ENCODE measurements around the gene TTLL3.
"Not testable (repeated sequence)": the region's sequence is repeated elsewhere in the genome, so short reads cannot be mapped to it uniquely, and the experiment has no call there.

Gene TTLL3

DNA sequence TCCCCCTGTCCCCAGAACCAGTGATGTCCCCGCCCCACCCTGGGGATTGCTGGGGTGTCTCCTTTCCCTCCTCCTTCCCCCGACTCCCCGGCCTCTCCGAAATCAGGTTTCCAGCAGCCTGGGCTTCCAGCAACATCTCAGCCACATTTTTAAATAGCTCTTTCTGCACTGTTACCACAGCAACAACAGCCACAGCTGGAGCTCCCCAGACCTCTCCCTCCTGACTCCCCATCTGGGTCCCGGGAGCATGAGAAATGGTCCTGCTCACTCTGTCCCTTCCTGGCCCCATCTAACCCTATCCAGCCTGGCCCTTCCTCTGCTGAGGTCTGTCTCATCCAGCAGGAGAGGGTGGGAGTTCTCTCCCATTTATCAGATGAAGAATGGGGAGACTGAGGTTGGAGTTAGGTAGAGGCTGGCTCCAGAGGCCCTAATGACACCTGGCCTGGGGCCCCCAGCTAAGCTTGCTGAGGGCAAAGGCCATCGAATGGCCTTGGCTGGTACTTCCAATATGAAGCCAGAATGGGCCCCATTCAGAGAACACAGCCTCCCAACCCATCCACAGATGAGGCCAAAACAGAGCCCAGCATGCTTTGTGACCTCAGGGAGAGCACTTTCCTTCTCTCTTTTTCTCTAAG is 41.8 kb upstream of the TTLL3 start:
- CTCF ChIA-PET, result interaction anchor here (0.6 kb wide), 1 partner anchor 18 kb away, joined by 3 read pairs; no protein-coding TSS in a partner anchor
- POLR2A ChIA-PET, result no interaction called here

GRCh38 chr3:9769012-9769411 is 41.0 kb upstream of the TTLL3 start:
- no peak for TF ChIP-seq CTCF (IDR thresholded peaks at IDR 0.05; ENCODE audit: insufficient read depth, low read length, missing control alignments)
- ChIA-PET CTCF (interaction anchor here (0.6 kb wide), 1 partner anchor 18 kb away, joined by 3 read pairs; no protein-coding TSS in a partner anchor), POLR2A (interaction anchor here (1.1 kb wide), 1 partner anchor 19 kb away, joined by 8 read pairs; the partner anchor contains the start of gene OGG1)
- DNase-seq (ENCODE audit: low read depth, low spot score), result no peak
- H3K4me3 ChIP-seq (ENCODE audit: low read depth, low read length), result peak overlapping the region; percentile 66

More for the DNA sequence above, 41.8 kb upstream of the TTLL3 start:
- DNase-seq (ENCODE audit: low read depth, low spot score), result no peak
- peak overlapping the region; percentile 66; the same call in 1 of the 2 replicates for H3K4me3 ChIP-seq (ENCODE audit: low read depth, low read length)
- no peak for TF ChIP-seq CTCF (IDR thresholded peaks at IDR 0.05; ENCODE audit: insufficient read depth, low read length, missing control alignments)

- no peak for TF ChIP-seq CTCF (IDR thresholded peaks at IDR 0.05; ENCODE audit: insufficient read depth, low read length, missing control alignments)
- no peak for DNase-seq (ENCODE audit: low read depth, low spot score)
- POLR2A ChIA-PET, result interaction anchor here (0.8 to 1.4 kb wide), 4 partner anchors 10 to 20 kb away, joined by 3 to 8 read pairs (median 4); partner anchors contain the start of gene OGG1
- H3K4me3 ChIP-seq (ENCODE audit: low read depth, low read length), result peak within 1 kb of the TSS; percentile 66
- CTCF ChIA-PET, result no interaction called here
Observed at GRCh38 chr3:9769426-9770275, 40.4 kb upstream of the TTLL3 start, which contains the start of gene CAMK1. CAMK1 (minus strand) TSS chr3:9769947; CDS start chr3:9767749, 2,198 bp downstream.

DNA sequence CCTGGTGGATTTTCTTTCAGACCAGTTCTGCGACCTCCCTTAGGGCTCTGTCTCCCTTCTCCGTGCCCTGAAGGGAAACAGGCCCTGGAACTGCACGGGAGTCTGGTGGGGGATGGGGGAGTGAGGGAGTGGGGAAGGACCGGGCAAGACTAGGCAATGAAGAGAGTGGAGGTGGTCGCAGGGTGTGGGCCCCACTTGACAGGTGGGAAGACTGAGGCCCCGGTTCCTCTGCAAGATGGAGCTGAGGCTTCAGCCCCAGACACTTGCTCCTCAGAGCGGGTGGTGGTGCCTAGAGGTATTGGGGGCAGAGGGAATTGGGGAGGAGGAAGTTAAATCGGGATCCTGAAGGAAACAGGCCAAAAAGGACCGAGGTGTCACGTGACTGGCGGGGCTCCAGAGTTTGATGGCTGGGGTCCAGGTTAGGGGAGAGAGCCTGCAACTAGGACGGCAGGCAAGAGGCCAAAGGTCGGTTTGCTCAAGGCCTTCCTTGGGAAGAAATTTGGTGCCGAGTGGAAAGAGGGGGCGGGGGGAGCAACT is 39.7 kb upstream of the TTLL3 start:
- DNase-seq (ENCODE audit: low read depth, low spot score), result no peak
- no peak for TF ChIP-seq CTCF (IDR thresholded peaks at IDR 0.05; ENCODE audit: insufficient read depth, low read length, missing control alignments)
- H3K4me3 ChIP-seq (ENCODE audit: low read depth, low read length), result peak overlapping the region; percentile 66
- ChIA-PET CTCF (interaction anchor here (1.0 kb wide), 1 partner anchor 37 kb away, joined by 3 read pairs; no protein-coding TSS in a partner anchor), POLR2A (interaction anchor here (0.8 to 1.4 kb wide), 4 partner anchors 11 to 21 kb away, joined by 3 to 8 read pairs (median 4); partner anchors contain the start of gene OGG1)

DNA sequence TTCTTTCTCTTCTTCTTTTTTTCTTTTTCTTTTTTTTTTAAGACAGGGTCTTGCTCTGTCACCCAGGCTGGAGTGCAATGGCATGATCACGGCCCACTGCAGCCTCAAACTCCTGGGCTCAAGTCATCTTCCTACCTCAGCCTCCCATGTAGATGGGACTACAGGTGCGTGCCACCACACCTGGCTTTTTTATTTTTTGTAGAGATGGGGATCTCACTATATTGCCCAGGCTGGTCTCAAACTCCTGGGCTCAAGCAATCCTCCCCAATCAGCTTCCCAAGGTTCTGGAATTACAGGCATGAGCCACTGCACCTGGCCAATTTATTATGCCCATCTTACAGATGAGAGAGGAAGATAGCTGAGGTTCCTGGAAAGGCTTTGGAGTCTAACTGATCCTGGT is 39.1 kb upstream of the TTLL3 start:
- DNase-seq (ENCODE audit: low read depth, low spot score); H3K4me3 ChIP-seq (ENCODE audit: low read depth, low read length): not testable (repeated sequence)
- ChIA-PET POLR2A (interaction anchor here (1.4 kb wide), 1 partner anchor 11 kb away, joined by 3 read pairs; no protein-coding TSS in a partner anchor), CTCF (interaction anchor here (1.0 kb wide), 1 partner anchor 38 kb away, joined by 3 read pairs; no protein-coding TSS in a partner anchor)

- TF ChIP-seq CTCF (IDR thresholded peaks at IDR 0.05; ENCODE audit: insufficient read depth, low read length, missing control alignments), result no peak
- no peak for DNase-seq (ENCODE audit: low read depth, low spot score)
- no peak overlapping the region for H3K4me3 ChIP-seq (ENCODE audit: low read depth, low read length)
- ChIA-PET POLR2A (interaction anchor here (1.7 kb wide), 1 partner anchor 16 kb away, joined by 9 read pairs; the partner anchor contains the start of genes ARPC4 and TADA3), CTCF (no interaction called here)
Observed at GRCh38 chr3:9776896-9777693, 33.0 kb upstream of the TTLL3 start.

Data from AG04449 (cell line).